Caco-2 (cell line): ENCODE measurements around the gene TMEM204. TPM values are rescaled to one million over a fixed set of nuclear protein-coding genes. Genes with fewer than 3 reads are reported as not detected.

Experiments used
- BruUV-seq: library from RNA; stranded (reverse); fragments of 400-500 nt; replicated peaks from 2 replicates; lab custom pipeline; 2021; lab: Mats Ljungman, UMichigan
- CTCF ChIA-PET: fragments of 300-600 bp; sonication (Branson Sonifier 250); formaldehyde crosslinking; loops from one replicate; lab custom pipeline; 2022; ENCODE audit warnings: antibody characterized with exemption; lab: Charles Lee
- POLR2A ChIA-PET: fragments of 300-600 bp; sonication (Branson Sonifier 250); formaldehyde crosslinking; loops from one replicate; lab custom pipeline; 2022; ENCODE audit warnings: antibody characterized with exemption; lab: Charles Lee
- DNase-seq, 2 experiments: peaks; one replicate each; pipeline versions ENCODE4 v3.0.0 to v3.0.0-alpha.2; 2020 to 2022
- H3K27me3 ChIP-seq: replicated peaks from 2 replicates; pipeline ENCODE4 v1.6.0; 2011; ENCODE audit warnings: low read length; ENCODE audit not compliant: control insufficient read depth, insufficient read depth
- H3K36me3 ChIP-seq: 2 replicates; pipeline ENCODE4 v1.5.1; 2011; ENCODE audit warnings: low read length; ENCODE audit not compliant: control insufficient read depth, insufficient read depth
- H3K4me1 ChIP-seq: fragments of 250-450 bp; sonication (Bioruptor Pico); 2 replicates; pipeline ENCODE4 v1.5.1; 2020; ENCODE audit warnings: mild to moderate bottlenecking
- H3K4me3 ChIP-seq: 2 replicates; pipeline ENCODE4 v1.5.1; 2011; ENCODE audit warnings: low read depth, mild to moderate bottlenecking, control low read depth, low read length
- H3K9me3 ChIP-seq: fragments of 250-450 bp; sonication (Bioruptor Pico); 2 replicates; pipeline ENCODE4 v1.5.1; 2020; ENCODE audit warnings: mild to moderate bottlenecking, moderate library complexity
- H3K27ac Mint-ChIP-seq: one replicate; pipeline ENCODE4 v1.8.0; 2022; ENCODE audit warnings: mixed read lengths; ENCODE audit not compliant: unreplicated experiment
- H3K27me3 Mint-ChIP-seq: one replicate; pipeline ENCODE4 v1.8.0; 2022; ENCODE audit warnings: mixed read lengths; ENCODE audit not compliant: insufficient read depth, unreplicated experiment
- H3K36me3 Mint-ChIP-seq: one replicate; pipeline ENCODE4 v1.8.0; 2022; ENCODE audit warnings: mild to moderate bottlenecking, mixed read lengths; ENCODE audit not compliant: insufficient read depth, unreplicated experiment
- H3K4me1 Mint-ChIP-seq: one replicate; pipeline ENCODE4 v1.8.0; 2022; ENCODE audit warnings: low read depth, mixed read lengths; ENCODE audit not compliant: unreplicated experiment
- H3K4me3 Mint-ChIP-seq: one replicate; pipeline ENCODE4 v1.8.0; 2022; ENCODE audit warnings: mild to moderate bottlenecking, moderate library complexity, mixed read lengths; ENCODE audit not compliant: unreplicated experiment
- H3K9me3 Mint-ChIP-seq: one replicate; pipeline ENCODE4 v1.8.0; 2022; ENCODE audit warnings: mixed read lengths; ENCODE audit not compliant: unreplicated experiment
- intact Hi-C: fragments of 100-400 bp; cut with micrococcal nuclease; formaldehyde crosslinking; loops from one replicate; pipeline ENCODE4 v1.10.0; 2022; ENCODE audit not compliant: unreplicated experiment
- total RNA-seq: library from RNA; stranded (reverse); gene quantifications from 2 replicates; pipeline ENCODE4 v1.2.3, GENCODE V29; 2022
- TF ChIP-seq, protein P1 (sequence below), 2 experiments: fragments of 200-600 bp in 1 of 2; IDR thresholded peaks; 1 replicate in 1 of 2; 2 replicates in 1 of 2; pipeline versions ENCODE4 v1.5.1 to v1.8.0; 2011 to 2022; ENCODE audit warnings: antibody characterized with exemption in 1 of 2, control low read depth in 1 of 2, inconsistent platforms in 1 of 2, low read depth in 1 of 2, low read length in 1 of 2, mild to moderate bottlenecking in 1 of 2, moderate library complexity in 1 of 2; ENCODE audit not compliant: insufficient read depth in 1 of 2, severe bottlenecking in 1 of 2, unreplicated experiment in 1 of 2

Gene TMEM204
- total RNA-seq, 1 experiment from 2014 or later = not detected

DNA sequence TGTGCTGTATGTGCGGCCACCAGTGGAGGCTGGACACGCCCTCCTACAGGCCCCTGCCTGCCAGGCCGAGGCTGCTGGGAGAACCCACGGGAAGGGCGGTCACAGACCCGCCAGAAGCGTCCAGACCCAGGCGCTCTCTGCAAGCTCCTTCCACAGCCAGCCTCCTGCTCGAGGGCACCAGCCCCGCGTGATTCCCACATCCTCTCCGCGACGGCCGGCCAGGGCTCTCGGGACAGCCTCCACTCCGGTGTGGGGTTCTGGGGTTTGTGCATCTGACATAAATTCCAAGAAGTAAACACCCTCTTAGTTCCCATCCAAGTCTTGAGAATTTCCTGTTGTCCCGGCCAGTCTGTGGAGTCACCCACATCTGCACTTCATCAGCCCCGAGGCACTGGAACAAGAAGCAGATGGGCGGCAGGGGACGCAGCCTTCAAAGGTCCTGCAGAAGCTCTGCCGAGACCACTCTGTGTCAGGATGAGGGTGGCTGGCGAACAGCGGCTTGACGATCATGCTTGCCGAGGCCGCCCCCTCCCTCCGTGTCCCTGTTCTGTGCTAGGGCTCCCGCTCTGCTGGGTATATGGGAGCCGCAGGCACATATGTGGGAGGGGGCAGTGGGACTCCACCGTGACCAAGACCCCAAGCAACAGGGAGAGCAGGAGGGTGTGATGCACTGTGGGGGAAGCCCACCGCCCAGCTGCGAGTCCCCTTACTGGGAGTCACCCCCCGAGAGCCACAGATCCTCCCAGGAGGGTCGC is 2.4 kb upstream of the TMEM204 start:
- H3K9me3 Mint-ChIP-seq = no peaks in the 10 kb centered on the region
- intact Hi-C loops = no loop called here
- Histone ChIP-seq H3K9me3 (no peaks in the 10 kb centered on the region), H3K36me3 (no peaks in the 10 kb centered on the region), H3K27me3 (no peaks in the 10 kb centered on the region), H3K4me1 (no peaks in the 10 kb centered on the region), H3K4me3 (no peak overlapping the region)
- BruUV-seq = no TSS peak
- no peak for DNase-seq
- no peaks in the 10 kb centered on the region for H3K27me3 Mint-ChIP-seq
- no peaks in the 10 kb centered on the region for H3K36me3 Mint-ChIP-seq
- H3K4me1 Mint-ChIP-seq = no peaks in the 10 kb centered on the region
- ChIA-PET CTCF (no interaction called here), POLR2A (no interaction called here)
- no peak overlapping the region for H3K27ac Mint-ChIP-seq
- no peak overlapping the region for H3K4me3 Mint-ChIP-seq
- TF ChIP-seq, protein P1, sequence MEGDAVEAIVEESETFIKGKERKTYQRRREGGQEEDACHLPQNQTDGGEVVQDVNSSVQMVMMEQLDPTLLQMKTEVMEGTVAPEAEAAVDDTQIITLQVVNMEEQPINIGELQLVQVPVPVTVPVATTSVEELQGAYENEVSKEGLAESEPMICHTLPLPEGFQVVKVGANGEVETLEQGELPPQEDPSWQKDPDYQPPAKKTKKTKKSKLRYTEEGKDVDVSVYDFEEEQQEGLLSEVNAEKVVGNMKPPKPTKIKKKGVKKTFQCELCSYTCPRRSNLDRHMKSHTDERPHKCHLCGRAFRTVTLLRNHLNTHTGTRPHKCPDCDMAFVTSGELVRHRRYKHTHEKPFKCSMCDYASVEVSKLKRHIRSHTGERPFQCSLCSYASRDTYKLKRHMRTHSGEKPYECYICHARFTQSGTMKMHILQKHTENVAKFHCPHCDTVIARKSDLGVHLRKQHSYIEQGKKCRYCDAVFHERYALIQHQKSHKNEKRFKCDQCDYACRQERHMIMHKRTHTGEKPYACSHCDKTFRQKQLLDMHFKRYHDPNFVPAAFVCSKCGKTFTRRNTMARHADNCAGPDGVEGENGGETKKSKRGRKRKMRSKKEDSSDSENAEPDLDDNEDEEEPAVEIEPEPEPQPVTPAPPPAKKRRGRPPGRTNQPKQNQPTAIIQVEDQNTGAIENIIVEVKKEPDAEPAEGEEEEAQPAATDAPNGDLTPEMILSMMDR (IDR thresholded peaks at IDR 0.05; ENCODE audit: insufficient read depth in 1 of 2, low read depth in 1 of 2, low read length in 1 of 2, severe bottlenecking in 1 of 2, unreplicated experiment in 1 of 2) = no peak

- Mint-ChIP-seq H3K9me3 (no peaks in the 10 kb centered on the region), H3K4me1 (no peaks in the 10 kb centered on the region), H3K27ac (no peak overlapping the region), H3K27me3 (no peaks in the 10 kb centered on the region), H3K36me3 (no peaks in the 10 kb centered on the region), H3K4me3 (no peak overlapping the region)
- no peaks in the 10 kb centered on the region for H3K36me3 ChIP-seq
- no peak for DNase-seq
- intact Hi-C loops = no loop called here
- no peak overlapping the region for H3K4me3 ChIP-seq
- ChIA-PET CTCF (no interaction called here), POLR2A (no interaction called here)
- H3K27me3 ChIP-seq = no peaks in the 10 kb centered on the region
- TF ChIP-seq, protein P1 (IDR thresholded peaks at IDR 0.05; ENCODE audit: insufficient read depth in 1 of 2, low read depth in 1 of 2, low read length in 1 of 2, severe bottlenecking in 1 of 2, unreplicated experiment in 1 of 2) = no peak
- no peaks in the 10 kb centered on the region for H3K9me3 ChIP-seq
- H3K4me1 ChIP-seq = no peaks in the 10 kb centered on the region
- no TSS peak for BruUV-seq
These were observed 1.9 kb upstream of the TMEM204 start for GRCh38 chr16:1531638-1531910.

- H3K4me3 Mint-ChIP-seq = no peak overlapping the region
- H3K27me3 Mint-ChIP-seq = no peaks in the 10 kb centered on the region
- H3K27ac Mint-ChIP-seq = no peak overlapping the region
- ChIA-PET CTCF (no interaction called here), POLR2A (no interaction called here)
- no peaks in the 10 kb centered on the region for H3K9me3 Mint-ChIP-seq
- Histone ChIP-seq H3K9me3 (no peaks in the 10 kb centered on the region), H3K27me3 (no peaks in the 10 kb centered on the region), H3K36me3 (no peaks in the 10 kb centered on the region), H3K4me1 (no peaks in the 10 kb centered on the region), H3K4me3 (no peak overlapping the region)
- TF ChIP-seq, protein P1 (IDR thresholded peaks at IDR 0.05; ENCODE audit: insufficient read depth in 1 of 2, low read depth in 1 of 2, low read length in 1 of 2, severe bottlenecking in 1 of 2, unreplicated experiment in 1 of 2) = no peak
- DNase-seq = no peak
- H3K36me3 Mint-ChIP-seq = no peaks in the 10 kb centered on the region
- no peaks in the 10 kb centered on the region for H3K4me1 Mint-ChIP-seq
- intact Hi-C loops = no loop called here
- no TSS peak for BruUV-seq
These were observed 1.2 kb upstream of the TMEM204 start for GRCh38 chr16:1532081-1532760.
